K562 (cell line): ENCODE results near the gene APCDD1L. TPM values are rescaled to one million over a fixed set of nuclear protein-coding genes. Genes with fewer than 3 reads are reported as not detected.

Experiments
- CC2D1A ChIP-seq: fragments of 450-650 bp; IDR thresholded peaks from 2 replicates; pipeline ENCODE4 v1.6.1; 2017; ENCODE audit warnings: mild to moderate bottlenecking
- FOXK2 ChIP-seq, 2 experiments: fragments of 450-650 bp; IDR thresholded peaks in 1 of 2; conservative IDR thresholded peaks in 1 of 2; 2 replicates each; pipeline ENCODE4 v1.6.1; 2016; ENCODE audit warnings: low read depth in 2 of 2, mild to moderate bottlenecking in 1 of 2
- HMG20A ChIP-seq: fragments of 450-650 bp; formaldehyde crosslinking; conservative IDR thresholded peaks from 2 replicates; pipeline ENCODE4 v1.4.0; 2020; ENCODE audit warnings: mild to moderate bottlenecking, mixed read lengths
- JUN ChIP-seq, 2 experiments: sonication (generic) in 1 of 2; formaldehyde crosslinking in 1 of 2; IDR thresholded peaks; 2 replicates each; pipeline versions ENCODE4 v1.6.1 to v1.8.0; 2012 to 2022; ENCODE audit warnings: borderline replicate concordance in 2 of 2, mild to moderate bottlenecking in 2 of 2, improper control_type of control experiment in 1 of 2, low read depth in 1 of 2, low read length in 1 of 2, missing genetic modification reagents in 1 of 2
- NR1H2 ChIP-seq: sonication (generic); formaldehyde crosslinking; IDR thresholded peaks from 2 replicates; pipeline ENCODE4 v1.4.0; 2020; ENCODE audit warnings: mild to moderate bottlenecking, missing genetic modification reagents
- POLR2AphosphoS2 ChIP-seq: IDR thresholded peaks from 2 replicates; pipeline ENCODE4 v1.6.1; 2012; ENCODE audit warnings: low read length, improper control_type of control experiment
- SREBF1 ChIP-seq: fragments of 150-350 bp; IDR thresholded peaks from 2 replicates; pipeline ENCODE4 v1.6.1; 2014; ENCODE audit warnings: antibody characterized with exemption, low read depth, low read length, borderline replicate concordance
- STAT6 ChIP-seq: sonication (generic); formaldehyde crosslinking; IDR thresholded peaks from 2 replicates; pipeline ENCODE4 v1.8.1; 2023; ENCODE audit warnings: mild to moderate bottlenecking, missing genetic modification reagents
- TAF7 ChIP-seq: fragments of 450-650 bp; IDR thresholded peaks from 2 replicates; pipeline ENCODE4 v1.6.1; 2016; ENCODE audit warnings: missing genetic modification characterization, missing compliant biosample characterization
- TAF9B ChIP-seq: fragments of 450-650 bp; IDR thresholded peaks from 2 replicates; pipeline ENCODE4 v1.6.1; 2018; ENCODE audit warnings: mild to moderate bottlenecking; ENCODE audit not compliant: partially characterized antibody
- TAL1 ChIP-seq: fragments of 450-650 bp; IDR thresholded peaks from 2 replicates; pipeline ENCODE4 v1.6.1; 2016; ENCODE audit warnings: mild to moderate bottlenecking
- ZNF12 ChIP-seq: sonication (generic); formaldehyde crosslinking; IDR thresholded peaks from 2 replicates; pipeline ENCODE4 v1.4.0; 2020; ENCODE audit warnings: mild to moderate bottlenecking, missing genetic modification reagents
- ZNF224 ChIP-seq: sonication (generic); formaldehyde crosslinking; IDR thresholded peaks from 2 replicates; pipeline ENCODE4 v1.8.0; 2022; ENCODE audit warnings: mild to moderate bottlenecking, missing genetic modification reagents
- ZNF311 ChIP-seq: fragments of 250-450 bp; sonication (Bioruptor Pico); IDR thresholded peaks from 2 replicates; pipeline ENCODE4 v1.4.0; 2020; ENCODE audit warnings: mild to moderate bottlenecking, moderate library complexity
- ZNF586 ChIP-seq: fragments of 450-650 bp; formaldehyde crosslinking; conservative IDR thresholded peaks from 2 replicates; pipeline ENCODE4 v1.4.0; 2020; ENCODE audit warnings: mild to moderate bottlenecking, moderate library complexity
- ZNF589 ChIP-seq: fragments of 200-800 bp; sonication (Bioruptor generic); IDR thresholded peaks from 2 replicates; pipeline ENCODE4 v1.6.1; 2016; ENCODE audit warnings: low read depth, missing genetic modification characterization, missing compliant biosample characterization
- polyA plus RNA-seq, 8 experiments: library from polyadenylated mRNA; depleted of rRNA in 4 of 8; stranded (reverse) in 5 of 8; unstranded in 3 of 8; fragments of >200 nt; fragmentation: Nextera tagmentation in 2 of 8; fragmentation: Illumina TruSeq in 1 of 8; extraction: Ambion mirVana in 2 of 8; extraction: Trizol in 1 of 8; gene quantifications; 2 replicates each; pipeline versions ENCODE4 v1.2.1 to v1.2.3, GENCODE V29; 2011 to 2014; ENCODE audit warnings: inconsistent platforms in 1 of 8, missing spikeins in 1 of 8
- total RNA-seq, 7 experiments: library from RNA; depleted of rRNA in 6 of 7; stranded (reverse); fragments of >200 nt in 6 of 7; fragmentation: Illumina TruSeq in 2 of 7; extraction: Trizol in 2 of 7; gene quantifications; 2 replicates each; pipeline versions ENCODE4 v1.2.1 to v1.2.3, GENCODE V29; 2011 to 2021; ENCODE audit warnings: low replicate concordance in 1 of 7
- TF ChIP-seq, protein P1 (sequence below): sonication (generic); formaldehyde crosslinking; IDR thresholded peaks from 2 replicates; pipeline ENCODE4 v1.8.0; 2022; ENCODE audit warnings: mild to moderate bottlenecking, missing genetic modification reagents, borderline replicate concordance
- TF ChIP-seq, protein P2 (sequence below): fragments of 250-450 bp; sonication (Bioruptor Pico); IDR thresholded peaks from 2 replicates; pipeline ENCODE4 v1.4.0; 2020

APCDD1L gene
- total and polyA plus RNA-seq, 9 of the 15 experiments (the other 6 are each of a cell fraction or from before 2014, with no cell fraction given), result not detected

DNA sequence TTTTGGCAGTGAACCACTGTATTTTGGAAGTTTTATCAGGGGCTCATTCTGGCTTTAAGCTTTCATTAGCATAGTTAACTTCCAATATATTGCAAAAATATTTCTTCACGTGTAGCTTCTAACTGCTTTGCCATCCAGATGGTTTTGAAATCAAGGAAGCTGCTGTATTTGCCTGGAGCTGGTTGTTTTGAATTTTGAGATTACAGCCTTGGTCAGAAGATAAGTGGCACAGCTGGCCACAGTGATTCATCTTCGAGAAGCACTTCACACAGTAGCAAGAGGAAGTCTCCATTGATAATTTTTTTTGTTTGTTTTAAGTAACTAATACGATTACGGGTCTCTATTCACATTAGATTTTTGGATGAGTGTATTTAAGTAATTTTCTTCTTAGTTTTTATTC, 3.8 kb downstream of the APCDD1L start (continued):
- TF ChIP-seq, protein P1, sequence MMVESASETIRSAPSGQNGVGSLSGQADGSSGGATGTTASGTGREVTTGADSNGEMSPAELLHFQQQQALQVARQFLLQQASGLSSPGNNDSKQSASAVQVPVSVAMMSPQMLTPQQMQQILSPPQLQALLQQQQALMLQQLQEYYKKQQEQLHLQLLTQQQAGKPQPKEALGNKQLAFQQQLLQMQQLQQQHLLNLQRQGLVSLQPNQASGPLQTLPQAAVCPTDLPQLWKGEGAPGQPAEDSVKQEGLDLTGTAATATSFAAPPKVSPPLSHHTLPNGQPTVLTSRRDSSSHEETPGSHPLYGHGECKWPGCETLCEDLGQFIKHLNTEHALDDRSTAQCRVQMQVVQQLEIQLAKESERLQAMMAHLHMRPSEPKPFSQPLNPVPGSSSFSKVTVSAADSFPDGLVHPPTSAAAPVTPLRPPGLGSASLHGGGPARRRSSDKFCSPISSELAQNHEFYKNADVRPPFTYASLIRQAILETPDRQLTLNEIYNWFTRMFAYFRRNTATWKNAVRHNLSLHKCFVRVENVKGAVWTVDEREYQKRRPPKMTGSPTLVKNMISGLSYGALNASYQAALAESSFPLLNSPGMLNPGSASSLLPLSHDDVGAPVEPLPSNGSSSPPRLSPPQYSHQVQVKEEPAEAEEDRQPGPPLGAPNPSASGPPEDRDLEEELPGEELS (CRISPR knock-in tag), result no peak
- TF ChIP-seq NR1H2 (CRISPR knock-in tag) (no peak), TAF7 (no peak), TAF9B (no peak), POLR2AphosphoS2 (no peak), ZNF589 (0 out of 2 replicates have a peak, but pooled peaks have one; percentile 41), ZNF311 (no peak), FOXK2 (conservative IDR thresholded peaks at IDR 0.05 in 1 of 2, IDR thresholded peaks at IDR 0.05 in 1 of 2; ENCODE audit: low read depth in 2 of 2) (no peak), SREBF1 (no peak), ZNF12 (CRISPR knock-in tag) (no peak), JUN (IDR thresholded peaks at IDR 0.05; ENCODE audit: borderline replicate concordance, low read depth, low read length) (no peak), JUN (CRISPR knock-in tag; IDR thresholded peaks at IDR 0.05; ENCODE audit: borderline replicate concordance) (no peak), CC2D1A (no peak), HMG20A (CRISPR knock-in tag) (no peak), ZNF586 (CRISPR knock-in tag) (no peak), STAT6 (CRISPR knock-in tag) (no peak), TAL1 (0 out of 2 replicates have a peak, but pooled peaks have one; percentile 6), ZNF224 (CRISPR knock-in tag) (no peak)
- TF ChIP-seq, protein P2, sequence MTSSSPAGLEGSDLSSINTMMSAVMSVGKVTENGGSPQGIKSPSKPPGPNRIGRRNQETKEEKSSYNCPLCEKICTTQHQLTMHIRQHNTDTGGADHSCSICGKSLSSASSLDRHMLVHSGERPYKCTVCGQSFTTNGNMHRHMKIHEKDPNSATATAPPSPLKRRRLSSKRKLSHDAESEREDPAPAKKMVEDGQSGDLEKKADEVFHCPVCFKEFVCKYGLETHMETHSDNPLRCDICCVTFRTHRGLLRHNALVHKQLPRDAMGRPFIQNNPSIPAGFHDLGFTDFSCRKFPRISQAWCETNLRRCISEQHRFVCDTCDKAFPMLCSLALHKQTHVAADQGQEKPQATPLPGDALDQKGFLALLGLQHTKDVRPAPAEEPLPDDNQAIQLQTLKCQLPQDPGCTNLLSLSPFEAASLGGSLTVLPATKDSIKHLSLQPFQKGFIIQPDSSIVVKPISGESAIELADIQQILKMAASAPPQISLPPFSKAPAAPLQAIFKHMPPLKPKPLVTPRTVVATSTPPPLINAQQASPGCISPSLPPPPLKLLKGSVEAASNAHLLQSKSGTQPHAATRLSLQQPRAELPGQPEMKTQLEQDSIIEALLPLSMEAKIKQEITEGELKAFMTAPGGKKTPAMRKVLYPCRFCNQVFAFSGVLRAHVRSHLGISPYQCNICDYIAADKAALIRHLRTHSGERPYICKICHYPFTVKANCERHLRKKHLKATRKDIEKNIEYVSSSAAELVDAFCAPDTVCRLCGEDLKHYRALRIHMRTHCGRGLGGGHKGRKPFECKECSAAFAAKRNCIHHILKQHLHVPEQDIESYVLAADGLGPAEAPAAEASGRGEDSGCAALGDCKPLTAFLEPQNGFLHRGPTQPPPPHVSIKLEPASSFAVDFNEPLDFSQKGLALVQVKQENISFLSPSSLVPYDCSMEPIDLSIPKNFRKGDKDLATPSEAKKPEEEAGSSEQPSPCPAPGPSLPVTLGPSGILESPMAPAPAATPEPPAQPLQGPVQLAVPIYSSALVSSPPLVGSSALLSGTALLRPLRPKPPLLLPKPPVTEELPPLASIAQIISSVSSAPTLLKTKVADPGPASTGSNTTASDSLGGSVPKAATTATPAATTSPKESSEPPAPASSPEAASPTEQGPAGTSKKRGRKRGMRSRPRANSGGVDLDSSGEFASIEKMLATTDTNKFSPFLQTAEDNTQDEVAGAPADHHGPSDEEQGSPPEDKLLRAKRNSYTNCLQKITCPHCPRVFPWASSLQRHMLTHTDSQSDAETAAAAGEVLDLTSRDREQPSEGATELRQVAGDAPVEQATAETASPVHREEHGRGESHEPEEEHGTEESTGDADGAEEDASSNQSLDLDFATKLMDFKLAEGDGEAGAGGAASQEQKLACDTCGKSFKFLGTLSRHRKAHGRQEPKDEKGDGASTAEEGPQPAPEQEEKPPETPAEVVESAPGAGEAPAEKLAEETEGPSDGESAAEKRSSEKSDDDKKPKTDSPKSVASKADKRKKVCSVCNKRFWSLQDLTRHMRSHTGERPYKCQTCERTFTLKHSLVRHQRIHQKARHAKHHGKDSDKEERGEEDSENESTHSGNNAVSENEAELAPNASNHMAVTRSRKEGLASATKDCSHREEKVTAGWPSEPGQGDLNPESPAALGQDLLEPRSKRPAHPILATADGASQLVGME (CRISPR knock-in tag), result no peak
